IMR-90 (cell line): Measurements from ENCODE around the gene MYO10. TPM values are rescaled to one million over a fixed set of nuclear protein-coding genes. Genes with fewer than 3 reads are reported as not detected.

Source experiments
- ATAC-seq: fragments of 200-7000 bp; cut with Tn5 transposase; 2 replicates; pipeline ENCODE4 v1.9.1; 2020; ENCODE audit warnings: low read depth, mild to moderate bottlenecking, moderate library complexity
- BruUV-seq: library from RNA; stranded (reverse); fragments of 400-500 nt; replicated peaks from 2 replicates; lab custom pipeline; 2021; lab: Mats Ljungman, UMichigan
- CTCF ChIA-PET: fragments of 300-600 bp; formaldehyde crosslinking; extraction: SDS; loops from one replicate; lab custom pipeline; 2021; ENCODE audit warnings: antibody characterized with exemption; lab: Yijun Ruan, JAX
- POLR2A ChIA-PET: fragments of 300-600 bp; sonication (Branson Sonifier 250); formaldehyde crosslinking; loops from one replicate; lab custom pipeline; 2022; ENCODE audit warnings: antibody characterized with exemption; ENCODE audit not compliant: unreplicated experiment; lab: Charles Lee
- DNase-seq: peaks from one replicate; pipeline ENCODE4 v3.0.0; 2013
- H2AFZ ChIP-seq: replicated peaks from 2 replicates; pipeline ENCODE3; 2013; ENCODE audit warnings: low read length, mild to moderate bottlenecking; ENCODE audit not compliant: poor library complexity
- H2AK5ac ChIP-seq: 2 replicates; pipeline ENCODE4 v1.6.1; 2013; ENCODE audit warnings: low read depth, low read length, inconsistent platforms
- H2AK9ac ChIP-seq: replicated peaks from 2 replicates; pipeline ENCODE3; 2013; ENCODE audit warnings: mild to moderate bottlenecking, low read depth, low read length, moderate library complexity; ENCODE audit not compliant: poor library complexity
- H2BK120ac ChIP-seq: 2 replicates; pipeline ENCODE4 v1.6.1; 2013; ENCODE audit warnings: low read depth, low read length, inconsistent platforms
- H2BK15ac ChIP-seq: 3 replicates; pipeline ENCODE4 v1.6.1; 2013; ENCODE audit warnings: low read depth, low read length, inconsistent platforms
- H2BK20ac ChIP-seq: 2 replicates; pipeline ENCODE4 v1.6.1; 2013; ENCODE audit warnings: low read depth, mild to moderate bottlenecking, inconsistent platforms, low read length, moderate library complexity
- H2BK5ac ChIP-seq: 2 replicates; pipeline ENCODE4 v1.6.1; 2013; ENCODE audit warnings: mild to moderate bottlenecking, low read depth, low read length, inconsistent platforms; ENCODE audit not compliant: poor library complexity, severe bottlenecking
- H3K14ac ChIP-seq: replicated peaks from 2 replicates; pipeline ENCODE4 v1.6.1; 2013; ENCODE audit warnings: low read depth, low read length, inconsistent platforms
- H3K18ac ChIP-seq: 2 replicates; pipeline ENCODE4 v1.6.1; 2013; ENCODE audit warnings: low read depth, low read length, control low read depth
- H3K23ac ChIP-seq: 2 replicates; pipeline ENCODE4 v1.6.1; 2013; ENCODE audit warnings: low read depth, low read length, inconsistent platforms
- H3K27ac ChIP-seq: 2 replicates; pipeline ENCODE4 v1.5.1; 2013; ENCODE audit warnings: mild to moderate bottlenecking, control low read depth, low read length; ENCODE audit not compliant: insufficient read depth
- H3K27me3 ChIP-seq: 2 replicates; pipeline ENCODE4 v1.6.1; 2013; ENCODE audit warnings: low read length; ENCODE audit not compliant: control insufficient read depth, insufficient read depth
- H3K36me3 ChIP-seq: 2 replicates; pipeline ENCODE4 v1.6.1; 2013; ENCODE audit warnings: low read length, mixed read lengths; ENCODE audit not compliant: control insufficient read depth, insufficient read depth
- H3K4ac ChIP-seq: 2 replicates; pipeline ENCODE4 v1.6.1; 2013; ENCODE audit warnings: low read depth, low read length, inconsistent platforms
- H3K4me1 ChIP-seq: 2 replicates; pipeline ENCODE4 v1.6.1; 2013; ENCODE audit warnings: low read length, mixed read lengths; ENCODE audit not compliant: control insufficient read depth, insufficient read depth
- H3K4me2 ChIP-seq: 2 replicates; pipeline ENCODE4 v1.6.1; 2013; ENCODE audit warnings: low read depth, mild to moderate bottlenecking, control low read depth, low read length, moderate library complexity
- H3K4me3 ChIP-seq: 2 replicates; pipeline ENCODE4 v1.5.1; 2013; ENCODE audit warnings: low read depth, mild to moderate bottlenecking, control low read depth, low read length, moderate library complexity; ENCODE audit not compliant: insufficient read depth
- H3K56ac ChIP-seq: 2 replicates; pipeline ENCODE4 v1.6.1; 2013; ENCODE audit warnings: low read length, inconsistent platforms; ENCODE audit not compliant: insufficient read depth; ENCODE audit errors: extremely low read depth
- H3K79me1 ChIP-seq, 2 experiments: 2 replicates each; pipeline ENCODE4 v1.6.1; 2013; ENCODE audit warnings: low read length in 2 of 2, inconsistent platforms in 1 of 2, low read depth in 1 of 2
- H3K9ac ChIP-seq: 2 replicates; pipeline ENCODE4 v1.6.1; 2013; ENCODE audit warnings: low read depth, low read length, control low read depth
- H3K9me1 ChIP-seq: 2 replicates; pipeline ENCODE4 v1.6.1; 2013; ENCODE audit warnings: low read length, inconsistent platforms; ENCODE audit not compliant: insufficient read depth
- H3K9me3 ChIP-seq: 2 replicates; pipeline ENCODE4 v1.6.1; 2013; ENCODE audit warnings: low read length; ENCODE audit not compliant: control insufficient read depth, insufficient read depth
- H4K20me1 ChIP-seq: 2 replicates; pipeline ENCODE4 v1.6.1; 2013; ENCODE audit warnings: low read length, inconsistent platforms; ENCODE audit not compliant: insufficient read depth
- H4K5ac ChIP-seq: 2 replicates; pipeline ENCODE4 v1.6.1; 2013; ENCODE audit warnings: mild to moderate bottlenecking, low read depth, low read length, control low read depth
- H4K8ac ChIP-seq, 2 experiments: 2 replicates each; pipeline ENCODE4 v1.6.1; 2013; ENCODE audit warnings: low read depth in 2 of 2, low read length in 2 of 2, control low read depth in 1 of 2, inconsistent platforms in 1 of 2
- H4K91ac ChIP-seq: 2 replicates; pipeline ENCODE4 v1.6.1; 2013; ENCODE audit warnings: low read depth, low read length, inconsistent platforms; ENCODE audit not compliant: insufficient read depth
- ELK1 ChIP-seq: fragments of 150-350 bp; IDR thresholded peaks from 2 replicates; pipeline ENCODE4 v1.6.1; 2016; ENCODE audit warnings: low read depth, mild to moderate bottlenecking, low read length, moderate library complexity, borderline replicate concordance
- FOS ChIP-seq: fragments of 150-350 bp; IDR thresholded peaks from 2 replicates; pipeline ENCODE4 v1.6.1; 2016; ENCODE audit warnings: low read depth, low read length
- MAZ ChIP-seq: IDR thresholded peaks from 2 replicates; pipeline ENCODE4 v1.6.1; 2012; ENCODE audit warnings: low read depth, mild to moderate bottlenecking, low read length, improper control_type of control experiment, moderate library complexity, borderline replicate concordance
- RAD21 ChIP-seq: IDR thresholded peaks from 2 replicates; pipeline ENCODE4 v1.6.1; 2012; ENCODE audit warnings: low read length, improper control_type of control experiment
- WGBS, 2 experiments: methylation state at CpG; one replicate each; pipeline versions ENCODE4 v1.1.5 to v1.1.7; 2013; ENCODE audit warnings: missing lambda C conversion rate in 2 of 2; ENCODE audit not compliant: insufficient read length in 1 of 2; ENCODE audit errors: extremely low coverage in 2 of 2; 5-methylcytosine and 5-hydroxymethylcytosine counted together
- dilution Hi-C: fragments of 300-500 bp; cut with HindIII; formaldehyde crosslinking; loops from one replicate; pipeline ENCODE4 v1.14.3; 2018; ENCODE audit warnings: low sequenced_read_pairs; ENCODE audit not compliant: unreplicated experiment
- in situ Hi-C: fragments of 300-500 bp; cut with MboI; formaldehyde crosslinking; loops from 3 replicates; pipeline ENCODE4 v1.14.3; 2019; ENCODE audit warnings: low sequenced_read_pairs, inconsistent platforms, mixed read lengths
- intact Hi-C: fragments of 100-400 bp; cut with micrococcal nuclease; formaldehyde crosslinking; loops from 2 replicates; pipeline ENCODE4 v1.10.0; 2022
- polyA plus RNA-seq, 3 experiments: library from polyadenylated mRNA; depleted of rRNA; stranded (reverse); fragments of >200 nt; gene quantifications; 2 replicates each; pipeline ENCODE4 v1.2.3, GENCODE V29; 2012; ENCODE audit warnings: low replicate concordance in 1 of 3
- total RNA-seq: library from RNA; depleted of rRNA; stranded (reverse); fragments of >200 nt; gene quantifications from 2 replicates; pipeline ENCODE4 v1.2.3, GENCODE V29; 2012

The MYO10 gene
- total and polyA plus RNA-seq, 2 of the 4 experiments (the other 2 are of a cell fraction), result 39.9 to 115 TPM

GRCh38 chr5:16735101-16736060, 200.7 kb downstream of the MYO10 start:
- H3K9me1 ChIP-seq, result peaks cover 28% of the 10 kb centered on the region
- peak overlapping the region; percentile 29 for H2AK9ac ChIP-seq
- H3K9ac ChIP-seq, result peak overlapping the region; percentile 59
- H4K20me1 ChIP-seq, result peaks cover 38% of the 10 kb centered on the region
- peak overlapping the region; percentile 60; the same call in 1 of the 2 replicates for H3K56ac ChIP-seq
- dilution Hi-C loops, result no loop called here
- H3K4ac ChIP-seq, result peak overlapping the region; percentile 98
- peak overlapping the region; percentile 73 for H3K4me2 ChIP-seq
- no TSS peak for BruUV-seq
- peak overlapping the region; percentile 88 for H3K27ac ChIP-seq
- no peaks in the 10 kb centered on the region for H3K9me3 ChIP-seq
- H2AK5ac ChIP-seq, result peak overlapping the region; percentile 78; the same call in 1 of the 2 replicates
- POLR2A ChIA-PET, result no interaction called here
- 84% methylated on average over 3 of the region's 15 CpGs; no CpG with 5 or more reads in 1 of the 2 experiments for WGBS, 2 experiments
- H3K36me3 ChIP-seq, result peaks cover 43% of the 10 kb centered on the region
- peak overlapping the region; percentile 41 to 75 for H4K8ac ChIP-seq
- peak overlapping the region; percentile 75 for H2BK120ac ChIP-seq
- H4K91ac ChIP-seq, result peak overlapping the region; percentile 80
- peak overlapping the region; percentile 61 for H3K14ac ChIP-seq
- peak overlapping the region; percentile 83 for H2BK20ac ChIP-seq
- in situ Hi-C loops, result no loop called here
- ATAC-seq, result peak; percentile 16
- intact Hi-C loops, result no loop called here
- H3K79me1 ChIP-seq, result peaks cover 23 to 80% of the 10 kb centered on the region in 2 experiments
- TF ChIP-seq MAZ, result no peak
- TF ChIP-seq RAD21, result no peak
- TF ChIP-seq ELK1, result no peak
- no peak for TF ChIP-seq FOS
- no peak for DNase-seq
- CTCF ChIA-PET, result interaction anchor here (0.6 kb wide), 1 partner anchor 36 kb away, joined by 4 read pairs; no protein-coding TSS in a partner anchor
- H4K5ac ChIP-seq, result peak overlapping the region; percentile 56
- H2AFZ ChIP-seq, result no peak overlapping the region
- H3K4me1 ChIP-seq, result peaks cover 17% of the 10 kb centered on the region
- no peaks in the 10 kb centered on the region for H3K27me3 ChIP-seq
- peak overlapping the region; percentile 86 for H3K23ac ChIP-seq
- H2BK5ac ChIP-seq, result peak overlapping the region; percentile 65
- peak overlapping the region; percentile 76 for H3K18ac ChIP-seq
- no peak overlapping the region for H3K4me3 ChIP-seq
- peak overlapping the region; percentile 63; the same call in 1 of the 3 replicates for H2BK15ac ChIP-seq
